Measurements from ENCODE around the gene ALX3.

Gene ALX3

GRCh38 chr1:110070282-110070669, 196 bp downstream of the ALX3 start:
- Mint-ChIP-seq H3K9me3 (no peaks in the 10 kb centered on the region), H3K4me3 (peak overlapping the region in 1 of 3 experiments; percentile 71), H3K36me3 (ENCODE audit: low read depth) (no peaks in the 10 kb centered on the region), H3K4me1 (peaks cover 17% of the 10 kb centered on the region), H3K27ac (no peak overlapping the region), H3K27me3 (ENCODE audit: low read depth) (peaks cover 96% of the 10 kb centered on the region)
- no peak for TF ChIP-seq CTCF (IDR thresholded peaks at IDR 0.05; ENCODE audit: unreplicated experiment in 3 of 3)

GRCh38 chr1:110069404-110070281, 829 bp downstream of the ALX3 start:
- H3K36me3 Mint-ChIP-seq (ENCODE audit: low read depth): no peaks in the 10 kb centered on the region
- H3K27me3 Mint-ChIP-seq (ENCODE audit: low read depth): peaks cover 96% of the 10 kb centered on the region
- H3K4me1 Mint-ChIP-seq: peaks cover 17% of the 10 kb centered on the region
- no peak for TF ChIP-seq CTCF (IDR thresholded peaks at IDR 0.05; ENCODE audit: unreplicated experiment in 3 of 3)
- peak overlapping the region in 2 of 3 experiments; percentile 41 to 71 for H3K4me3 Mint-ChIP-seq
- H3K9me3 Mint-ChIP-seq: no peaks in the 10 kb centered on the region
- no peak overlapping the region for H3K27ac Mint-ChIP-seq

- H3K9me3 Mint-ChIP-seq: no peaks in the 10 kb centered on the region
- H3K4me3 Mint-ChIP-seq: peak overlapping the region; percentile 9 to 71 (median 22)
- H3K36me3 Mint-ChIP-seq (ENCODE audit: low read depth): no peaks in the 10 kb centered on the region
- H3K4me1 Mint-ChIP-seq: peaks cover 17% of the 10 kb centered on the region
- no peak for TF ChIP-seq CTCF (IDR thresholded peaks at IDR 0.05; ENCODE audit: unreplicated experiment in 3 of 3)
- H3K27ac Mint-ChIP-seq: no peak overlapping the region
- H3K27me3 Mint-ChIP-seq (ENCODE audit: low read depth): peaks cover 96% of the 10 kb centered on the region
Measured at GRCh38 chr1:110068646-110069403, 1.6 kb downstream of the ALX3 start.

GRCh38 chr1:110067893-110068645, 2.4 kb downstream of the ALX3 start:
- Mint-ChIP-seq H3K27me3 (ENCODE audit: low read depth) (peaks cover 94% of the 10 kb centered on the region), H3K4me3 (peak overlapping the region; percentile 9 to 65 (median 22)), H3K4me1 (peaks cover 17% of the 10 kb centered on the region), H3K27ac (no peak overlapping the region), H3K9me3 (no peaks in the 10 kb centered on the region), H3K36me3 (ENCODE audit: low read depth) (no peaks in the 10 kb centered on the region)
- TF ChIP-seq CTCF (IDR thresholded peaks at IDR 0.05; ENCODE audit: unreplicated experiment in 3 of 3): no peak

GRCh38 chr1:110067479-110067892, 3.0 kb downstream of the ALX3 start:
- Mint-ChIP-seq H3K4me1 (peaks cover 17% of the 10 kb centered on the region), H3K36me3 (ENCODE audit: low read depth) (no peaks in the 10 kb centered on the region), H3K9me3 (no peaks in the 10 kb centered on the region), H3K27ac (no peak overlapping the region), H3K27me3 (ENCODE audit: low read depth) (peaks cover 90% of the 10 kb centered on the region), H3K4me3 (peak overlapping the region in 1 of 3 experiments; percentile 65)
- TF ChIP-seq CTCF (IDR thresholded peaks at IDR 0.05; ENCODE audit: unreplicated experiment in 3 of 3): no peak

Data from nephron (organoid).